Liver (tissue), 9 donors: Measurements from ENCODE around the gene SLIT3. TPM values are rescaled to one million over a fixed set of nuclear protein-coding genes. Genes with fewer than 3 reads are reported as not detected.

Source experiments
- DNase-seq: peaks from one replicate; pipeline ENCODE4 v3.0.0-alpha.2; 2017; ENCODE audit warnings: low spot score
- H3K27ac ChIP-seq, 2 donors: one replicate each; pipeline ENCODE4 v1.7.0; 2013; ENCODE audit warnings: inconsistent platforms in 2 of 2, low read length in 2 of 2, control low read depth in 1 of 2, low read depth in 1 of 2, mild to moderate bottlenecking in 1 of 2
- H3K27me3 ChIP-seq, 4 donors: one replicate each; pipeline versions ENCODE4 v1.6.1 to v1.7.0; 2013; ENCODE audit warnings: low read length in 3 of 4, inconsistent platforms in 1 of 4, mild to moderate bottlenecking in 1 of 4, moderate library complexity in 1 of 4; ENCODE audit not compliant: control insufficient read depth in 4 of 4, insufficient read depth in 4 of 4
- H3K36me3 ChIP-seq, 4 donors: one replicate each; pipeline versions ENCODE4 v1.6.1 to v1.7.0; 2013; ENCODE audit warnings: low read length in 3 of 4, mild to moderate bottlenecking in 3 of 4, low read depth in 1 of 4, moderate library complexity in 1 of 4; ENCODE audit not compliant: control insufficient read depth in 4 of 4, insufficient read depth in 3 of 4
- H3K4me1 ChIP-seq, 4 donors: one replicate each; pipeline versions ENCODE4 v1.6.1 to v1.7.0; 2013; ENCODE audit warnings: low read length in 3 of 4, mild to moderate bottlenecking in 3 of 4, moderate library complexity in 1 of 4; ENCODE audit not compliant: control insufficient read depth in 4 of 4, insufficient read depth in 4 of 4
- H3K4me3 ChIP-seq, 3 donors: one replicate each; pipeline versions ENCODE4 v1.6.1 to v1.7.0; 2013; ENCODE audit warnings: low read length in 3 of 3, control low read depth in 1 of 3, low read depth in 1 of 3, mild to moderate bottlenecking in 1 of 3
- H3K9ac ChIP-seq, 2 donors: one replicate each; pipeline ENCODE4 v1.7.0; 2013; ENCODE audit warnings: low read length in 2 of 2, mild to moderate bottlenecking in 2 of 2, moderate library complexity in 2 of 2, control low read depth in 1 of 2, low read depth in 1 of 2
- H3K9me3 ChIP-seq, 4 donors: one replicate each; pipeline versions ENCODE4 v1.6.1 to v1.7.0; 2013; ENCODE audit warnings: low read length in 3 of 4; ENCODE audit not compliant: control insufficient read depth in 4 of 4
- ATF3 ChIP-seq: IDR thresholded peaks from 2 replicates; pipeline ENCODE4 v1.6.1; 2016; ENCODE audit warnings: antibody characterized with exemption
- EGR1 ChIP-seq, 2 donors: IDR thresholded peaks; 2 replicates each; pipeline ENCODE4 v1.6.1; 2016 to 2018; ENCODE audit warnings: antibody characterized with exemption in 2 of 2, low read depth in 2 of 2
- FOXA1 ChIP-seq: IDR thresholded peaks from 2 replicates; pipeline ENCODE4 v1.6.1; 2016; ENCODE audit warnings: antibody characterized with exemption
- FOXA2 ChIP-seq: IDR thresholded peaks from 2 replicates; pipeline ENCODE4 v1.6.1; 2016; ENCODE audit warnings: antibody characterized with exemption
- GABPA ChIP-seq, 2 donors: IDR thresholded peaks in 1 of 2; conservative IDR thresholded peaks in 1 of 2; 2 replicates each; pipeline ENCODE4 v1.6.1; 2016; ENCODE audit warnings: antibody characterized with exemption in 2 of 2, mild to moderate bottlenecking in 1 of 2, moderate library complexity in 1 of 2
- HNF4A ChIP-seq, 2 donors: conservative IDR thresholded peaks; 2 replicates each; pipeline ENCODE4 v1.6.1; 2016; ENCODE audit warnings: antibody characterized with exemption in 2 of 2, mild to moderate bottlenecking in 2 of 2
- HNF4G ChIP-seq: IDR thresholded peaks from 2 replicates; pipeline ENCODE4 v1.6.1; 2016; ENCODE audit warnings: antibody characterized with exemption
- JUND ChIP-seq, 2 donors: IDR thresholded peaks; 2 replicates each; pipeline ENCODE4 v1.6.1; 2016; ENCODE audit warnings: antibody characterized with exemption in 2 of 2
- NR2F2 ChIP-seq: IDR thresholded peaks from 2 replicates; pipeline ENCODE4 v1.6.1; 2016; ENCODE audit warnings: antibody characterized with exemption
- RAD21 ChIP-seq, 2 donors: IDR thresholded peaks; 2 replicates each; pipeline ENCODE4 v1.6.1; 2016; ENCODE audit warnings: antibody characterized with exemption in 2 of 2, mild to moderate bottlenecking in 2 of 2
- RXRA ChIP-seq, 2 donors: IDR thresholded peaks; 2 replicates each; pipeline ENCODE4 v1.6.1; 2017 to 2018; ENCODE audit warnings: antibody characterized with exemption in 2 of 2, mild to moderate bottlenecking in 1 of 2
- SP1 ChIP-seq: IDR thresholded peaks from 2 replicates; pipeline ENCODE4 v1.6.1; 2018; ENCODE audit warnings: antibody characterized with exemption, mild to moderate bottlenecking
- TAF1 ChIP-seq: conservative IDR thresholded peaks from 2 replicates; pipeline ENCODE4 v1.6.1; 2016; ENCODE audit warnings: antibody characterized with exemption, mild to moderate bottlenecking
- YY1 ChIP-seq: IDR thresholded peaks from 2 replicates; pipeline ENCODE4 v1.6.1; 2016; ENCODE audit warnings: antibody characterized with exemption, mild to moderate bottlenecking
- WGBS: extraction: QIAGEN DNeasy Blood & Tissue Kit; methylation state at CpG from one replicate; pipeline ENCODE4 v1.1.7; 2013; 5-methylcytosine and 5-hydroxymethylcytosine counted together
- polyA plus RNA-seq, 2 donors: library from polyadenylated mRNA; stranded (reverse) in 1 of 2; unstranded in 1 of 2; fragments of 200-250 nt in 1 of 2; fragments of >200 nt in 1 of 2; fragmentation: Nextera tagmentation in 1 of 2; extraction: Ambion mirVana in 1 of 2; gene quantifications; one replicate each; pipeline versions ENCODE4 v1.2.1 to v1.2.3, GENCODE V29; 2013 to 2015
- total RNA-seq, 2 donors: library from RNA; depleted of rRNA; stranded (reverse); fragments of >200 nt; gene quantifications; one replicate each; pipeline ENCODE4 v1.2.3, GENCODE V29; 2014
- TF ChIP-seq, protein P1 (sequence below): fragments of 150-350 bp; IDR thresholded peaks from 2 replicates; pipeline ENCODE4 v1.5.1; 2017; ENCODE audit warnings: improper control_type of control experiment, low read depth, low read length; ENCODE audit not compliant: missing input control
- TF ChIP-seq, protein P2 (sequence below): IDR thresholded peaks from 2 replicates; pipeline ENCODE4 v1.6.1; 2016; ENCODE audit warnings: antibody characterized with exemption
- TF ChIP-seq, protein P3 (sequence below): IDR thresholded peaks from 2 replicates; pipeline ENCODE4 v1.6.1; 2016; ENCODE audit warnings: antibody characterized with exemption, mild to moderate bottlenecking
- TF ChIP-seq, protein P4 (sequence below): IDR thresholded peaks from 2 replicates; pipeline ENCODE4 v1.6.1; 2016; ENCODE audit warnings: antibody characterized with exemption
- donor health status: healthy.
- donor health status: healthy.
- donor health status: healthy.
- donor health status: healthy.
- donor health status: healthy.

Gene SLIT3
- total and polyA plus RNA-seq, 4 donors: 0.61 to 1.3 (median 0.91) TPM

- 77% methylated on average over 4 of the region's 4 CpGs for WGBS
- TF ChIP-seq, protein P1, sequence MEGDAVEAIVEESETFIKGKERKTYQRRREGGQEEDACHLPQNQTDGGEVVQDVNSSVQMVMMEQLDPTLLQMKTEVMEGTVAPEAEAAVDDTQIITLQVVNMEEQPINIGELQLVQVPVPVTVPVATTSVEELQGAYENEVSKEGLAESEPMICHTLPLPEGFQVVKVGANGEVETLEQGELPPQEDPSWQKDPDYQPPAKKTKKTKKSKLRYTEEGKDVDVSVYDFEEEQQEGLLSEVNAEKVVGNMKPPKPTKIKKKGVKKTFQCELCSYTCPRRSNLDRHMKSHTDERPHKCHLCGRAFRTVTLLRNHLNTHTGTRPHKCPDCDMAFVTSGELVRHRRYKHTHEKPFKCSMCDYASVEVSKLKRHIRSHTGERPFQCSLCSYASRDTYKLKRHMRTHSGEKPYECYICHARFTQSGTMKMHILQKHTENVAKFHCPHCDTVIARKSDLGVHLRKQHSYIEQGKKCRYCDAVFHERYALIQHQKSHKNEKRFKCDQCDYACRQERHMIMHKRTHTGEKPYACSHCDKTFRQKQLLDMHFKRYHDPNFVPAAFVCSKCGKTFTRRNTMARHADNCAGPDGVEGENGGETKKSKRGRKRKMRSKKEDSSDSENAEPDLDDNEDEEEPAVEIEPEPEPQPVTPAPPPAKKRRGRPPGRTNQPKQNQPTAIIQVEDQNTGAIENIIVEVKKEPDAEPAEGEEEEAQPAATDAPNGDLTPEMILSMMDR: no peak
- TF ChIP-seq RAD21 (IDR thresholded peaks at IDR 0.05) (no peak), HNF4G (no peak), RXRA (IDR thresholded peaks at IDR 0.05) (no peak), GABPA (IDR thresholded peaks at IDR 0.05 in 1 of 2, conservative IDR thresholded peaks at IDR 0.05 in 1 of 2) (no peak), ATF3 (no peak), SP1 (no peak), HNF4A (conservative IDR thresholded peaks at IDR 0.05) (no peak), FOXA1 (no peak), EGR1 (IDR thresholded peaks at IDR 0.05; ENCODE audit: low read depth in 2 of 2) (no peak), YY1 (no peak), NR2F2 (no peak), FOXA2 (no peak), TAF1 (no peak)
- TF ChIP-seq, protein P2, sequence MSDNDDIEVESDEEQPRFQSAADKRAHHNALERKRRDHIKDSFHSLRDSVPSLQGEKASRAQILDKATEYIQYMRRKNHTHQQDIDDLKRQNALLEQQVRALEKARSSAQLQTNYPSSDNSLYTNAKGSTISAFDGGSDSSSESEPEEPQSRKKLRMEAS: no peak
- TF ChIP-seq, protein P3, sequence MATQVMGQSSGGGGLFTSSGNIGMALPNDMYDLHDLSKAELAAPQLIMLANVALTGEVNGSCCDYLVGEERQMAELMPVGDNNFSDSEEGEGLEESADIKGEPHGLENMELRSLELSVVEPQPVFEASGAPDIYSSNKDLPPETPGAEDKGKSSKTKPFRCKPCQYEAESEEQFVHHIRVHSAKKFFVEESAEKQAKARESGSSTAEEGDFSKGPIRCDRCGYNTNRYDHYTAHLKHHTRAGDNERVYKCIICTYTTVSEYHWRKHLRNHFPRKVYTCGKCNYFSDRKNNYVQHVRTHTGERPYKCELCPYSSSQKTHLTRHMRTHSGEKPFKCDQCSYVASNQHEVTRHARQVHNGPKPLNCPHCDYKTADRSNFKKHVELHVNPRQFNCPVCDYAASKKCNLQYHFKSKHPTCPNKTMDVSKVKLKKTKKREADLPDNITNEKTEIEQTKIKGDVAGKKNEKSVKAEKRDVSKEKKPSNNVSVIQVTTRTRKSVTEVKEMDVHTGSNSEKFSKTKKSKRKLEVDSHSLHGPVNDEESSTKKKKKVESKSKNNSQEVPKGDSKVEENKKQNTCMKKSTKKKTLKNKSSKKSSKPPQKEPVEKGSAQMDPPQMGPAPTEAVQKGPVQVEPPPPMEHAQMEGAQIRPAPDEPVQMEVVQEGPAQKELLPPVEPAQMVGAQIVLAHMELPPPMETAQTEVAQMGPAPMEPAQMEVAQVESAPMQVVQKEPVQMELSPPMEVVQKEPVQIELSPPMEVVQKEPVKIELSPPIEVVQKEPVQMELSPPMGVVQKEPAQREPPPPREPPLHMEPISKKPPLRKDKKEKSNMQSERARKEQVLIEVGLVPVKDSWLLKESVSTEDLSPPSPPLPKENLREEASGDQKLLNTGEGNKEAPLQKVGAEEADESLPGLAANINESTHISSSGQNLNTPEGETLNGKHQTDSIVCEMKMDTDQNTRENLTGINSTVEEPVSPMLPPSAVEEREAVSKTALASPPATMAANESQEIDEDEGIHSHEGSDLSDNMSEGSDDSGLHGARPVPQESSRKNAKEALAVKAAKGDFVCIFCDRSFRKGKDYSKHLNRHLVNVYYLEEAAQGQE: no peak
- TF ChIP-seq, protein P4, sequence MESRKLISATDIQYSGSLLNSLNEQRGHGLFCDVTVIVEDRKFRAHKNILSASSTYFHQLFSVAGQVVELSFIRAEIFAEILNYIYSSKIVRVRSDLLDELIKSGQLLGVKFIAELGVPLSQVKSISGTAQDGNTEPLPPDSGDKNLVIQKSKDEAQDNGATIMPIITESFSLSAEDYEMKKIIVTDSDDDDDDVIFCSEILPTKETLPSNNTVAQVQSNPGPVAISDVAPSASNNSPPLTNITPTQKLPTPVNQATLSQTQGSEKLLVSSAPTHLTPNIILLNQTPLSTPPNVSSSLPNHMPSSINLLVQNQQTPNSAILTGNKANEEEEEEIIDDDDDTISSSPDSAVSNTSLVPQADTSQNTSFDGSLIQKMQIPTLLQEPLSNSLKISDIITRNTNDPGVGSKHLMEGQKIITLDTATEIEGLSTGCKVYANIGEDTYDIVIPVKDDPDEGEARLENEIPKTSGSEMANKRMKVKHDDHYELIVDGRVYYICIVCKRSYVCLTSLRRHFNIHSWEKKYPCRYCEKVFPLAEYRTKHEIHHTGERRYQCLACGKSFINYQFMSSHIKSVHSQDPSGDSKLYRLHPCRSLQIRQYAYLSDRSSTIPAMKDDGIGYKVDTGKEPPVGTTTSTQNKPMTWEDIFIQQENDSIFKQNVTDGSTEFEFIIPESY: no peak
Observed at GRCh38 chr5:169250887-169251286, 50.1 kb downstream of the SLIT3 start.

DNA sequence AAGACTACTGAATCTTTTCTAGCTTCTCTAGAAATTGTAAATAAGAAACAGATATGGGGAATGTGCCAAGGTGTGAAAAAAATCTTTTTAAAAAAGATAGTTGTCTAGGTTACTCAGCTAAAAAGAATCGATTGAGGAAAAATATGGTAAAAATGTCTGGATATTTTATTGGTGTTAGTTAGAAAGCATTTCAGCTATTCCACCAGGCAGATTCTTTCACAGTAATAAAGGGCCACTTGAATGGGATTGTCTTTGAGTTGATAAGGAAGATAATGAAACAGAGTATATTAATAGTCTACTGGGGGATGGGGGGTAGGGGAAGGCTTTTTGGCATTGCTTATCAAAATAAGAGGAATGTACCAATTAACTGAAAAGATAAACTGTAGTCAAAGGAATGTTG lies 51.9 kb downstream of the SLIT3 start:
- Histone ChIP-seq H3K9ac (no peak overlapping the region), H3K4me3 (no peak overlapping the region), H3K27ac (no peak overlapping the region), H3K4me1 (no peaks in the 10 kb centered on the region), H3K27me3 (peaks cover 0 to 7% (median 2%) of the 10 kb centered on the region in 4 donors), H3K36me3 (no peaks in the 10 kb centered on the region), H3K9me3 (no peaks in the 10 kb centered on the region)
- DNase-seq: no peak
- 68% methylated on average over 1 of the region's 1 CpG for WGBS
- TF ChIP-seq HNF4A (conservative IDR thresholded peaks at IDR 0.05) (no peak), EGR1 (IDR thresholded peaks at IDR 0.05; ENCODE audit: low read depth in 2 of 2) (no peak), RAD21 (IDR thresholded peaks at IDR 0.05) (no peak), SP1 (no peak), FOXA1 (no peak), RXRA (IDR thresholded peaks at IDR 0.05) (no peak), NR2F2 (no peak), ATF3 (no peak), YY1 (no peak), JUND (IDR thresholded peaks at IDR 0.05) (no peak), GABPA (IDR thresholded peaks at IDR 0.05 in 1 of 2, conservative IDR thresholded peaks at IDR 0.05 in 1 of 2) (no peak), FOXA2 (no peak)
- TF ChIP-seq, protein P3: no peak
- TF ChIP-seq, protein P2: no peak

More at GRCh38 chr5:169250887-169251286, 50.1 kb downstream of the SLIT3 start:
- peaks cover 0 to 7% (median under 1%) of the 10 kb centered on the region in 4 donors for H3K27me3 ChIP-seq
- no peak overlapping the region for H3K27ac ChIP-seq
- H3K36me3 ChIP-seq: no peaks in the 10 kb centered on the region
- no peak overlapping the region for H3K9ac ChIP-seq
- H3K9me3 ChIP-seq: no peaks in the 10 kb centered on the region
- no peak for DNase-seq
- H3K4me3 ChIP-seq: no peak overlapping the region
- no peaks in the 10 kb centered on the region for H3K4me1 ChIP-seq
